ENCODE measurements around the gene TUBB1. TPM values are rescaled to one million over a fixed set of nuclear protein-coding genes. Genes with fewer than 3 reads are reported as not detected.

The TUBB1 gene
- total RNA-seq, 1 donor from 2014 or later: not detected

DNA sequence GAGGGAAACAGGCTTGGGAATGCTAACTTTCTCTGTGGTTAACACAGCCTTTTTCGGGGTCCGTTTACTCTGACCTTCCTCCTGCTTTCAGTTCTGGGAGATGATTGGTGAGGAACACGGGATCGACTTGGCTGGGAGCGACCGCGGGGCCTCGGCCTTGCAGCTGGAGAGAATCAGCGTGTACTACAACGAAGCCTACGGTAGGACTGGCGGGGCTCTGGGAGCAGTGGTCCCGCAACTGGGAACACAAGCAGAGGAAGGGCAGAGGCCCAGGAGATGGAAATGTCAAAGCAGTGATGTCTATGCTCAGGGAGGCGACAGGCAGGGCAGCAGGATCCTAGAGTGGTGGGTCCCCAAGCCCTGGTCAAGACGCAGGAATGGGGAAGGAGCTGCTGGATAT lies 3.5 kb downstream of the TUBB1 start:
- H3K4me3 Mint-ChIP-seq (ENCODE audit: unreplicated experiment): no peak overlapping the region
- H3K27ac Mint-ChIP-seq (ENCODE audit: unreplicated experiment): no peak overlapping the region
- peaks cover 1% of the 10 kb centered on the region for H3K27me3 Mint-ChIP-seq (ENCODE audit: unreplicated experiment)
- TF ChIP-seq, protein P1, sequence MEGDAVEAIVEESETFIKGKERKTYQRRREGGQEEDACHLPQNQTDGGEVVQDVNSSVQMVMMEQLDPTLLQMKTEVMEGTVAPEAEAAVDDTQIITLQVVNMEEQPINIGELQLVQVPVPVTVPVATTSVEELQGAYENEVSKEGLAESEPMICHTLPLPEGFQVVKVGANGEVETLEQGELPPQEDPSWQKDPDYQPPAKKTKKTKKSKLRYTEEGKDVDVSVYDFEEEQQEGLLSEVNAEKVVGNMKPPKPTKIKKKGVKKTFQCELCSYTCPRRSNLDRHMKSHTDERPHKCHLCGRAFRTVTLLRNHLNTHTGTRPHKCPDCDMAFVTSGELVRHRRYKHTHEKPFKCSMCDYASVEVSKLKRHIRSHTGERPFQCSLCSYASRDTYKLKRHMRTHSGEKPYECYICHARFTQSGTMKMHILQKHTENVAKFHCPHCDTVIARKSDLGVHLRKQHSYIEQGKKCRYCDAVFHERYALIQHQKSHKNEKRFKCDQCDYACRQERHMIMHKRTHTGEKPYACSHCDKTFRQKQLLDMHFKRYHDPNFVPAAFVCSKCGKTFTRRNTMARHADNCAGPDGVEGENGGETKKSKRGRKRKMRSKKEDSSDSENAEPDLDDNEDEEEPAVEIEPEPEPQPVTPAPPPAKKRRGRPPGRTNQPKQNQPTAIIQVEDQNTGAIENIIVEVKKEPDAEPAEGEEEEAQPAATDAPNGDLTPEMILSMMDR (IDR thresholded peaks at IDR 0.05; ENCODE audit: unreplicated experiment): no peak
- no peak for DNase-seq (ENCODE audit: low spot score)
- H3K9me3 Mint-ChIP-seq (ENCODE audit: unreplicated experiment): no peaks in the 10 kb centered on the region
- H3K36me3 Mint-ChIP-seq (ENCODE audit: low read depth, unreplicated experiment): peaks cover 35% of the 10 kb centered on the region
- H3K4me1 Mint-ChIP-seq (ENCODE audit: unreplicated experiment): peaks cover 14% of the 10 kb centered on the region

DNA sequence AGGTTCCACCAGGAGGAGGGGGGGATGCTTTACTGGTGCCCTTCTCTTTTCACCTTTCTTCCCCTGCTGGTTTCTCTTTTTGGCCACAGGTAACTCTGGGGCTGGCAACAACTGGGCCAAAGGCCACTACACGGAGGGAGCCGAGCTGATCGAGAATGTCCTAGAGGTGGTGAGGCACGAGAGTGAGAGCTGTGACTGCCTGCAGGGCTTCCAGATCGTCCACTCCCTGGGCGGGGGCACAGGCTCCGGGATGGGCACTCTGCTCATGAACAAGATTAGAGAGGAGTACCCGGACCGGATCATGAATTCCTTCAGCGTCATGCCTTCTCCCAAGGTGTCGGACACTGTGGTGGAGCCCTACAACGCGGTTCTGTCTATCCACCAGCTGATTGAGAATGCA lies 4.4 kb downstream of the TUBB1 start:
- peaks cover 1% of the 10 kb centered on the region for H3K27me3 Mint-ChIP-seq (ENCODE audit: unreplicated experiment)
- H3K36me3 Mint-ChIP-seq (ENCODE audit: low read depth, unreplicated experiment): peaks cover 40% of the 10 kb centered on the region
- TF ChIP-seq, protein P1 (IDR thresholded peaks at IDR 0.05; ENCODE audit: unreplicated experiment): no peak
- H3K4me1 Mint-ChIP-seq (ENCODE audit: unreplicated experiment): peaks cover 15% of the 10 kb centered on the region
- no peaks in the 10 kb centered on the region for H3K9me3 Mint-ChIP-seq (ENCODE audit: unreplicated experiment)
- DNase-seq (ENCODE audit: low spot score): no peak
- no peak overlapping the region for H3K27ac Mint-ChIP-seq (ENCODE audit: unreplicated experiment)
- no peak overlapping the region for H3K4me3 Mint-ChIP-seq (ENCODE audit: unreplicated experiment)

DNA sequence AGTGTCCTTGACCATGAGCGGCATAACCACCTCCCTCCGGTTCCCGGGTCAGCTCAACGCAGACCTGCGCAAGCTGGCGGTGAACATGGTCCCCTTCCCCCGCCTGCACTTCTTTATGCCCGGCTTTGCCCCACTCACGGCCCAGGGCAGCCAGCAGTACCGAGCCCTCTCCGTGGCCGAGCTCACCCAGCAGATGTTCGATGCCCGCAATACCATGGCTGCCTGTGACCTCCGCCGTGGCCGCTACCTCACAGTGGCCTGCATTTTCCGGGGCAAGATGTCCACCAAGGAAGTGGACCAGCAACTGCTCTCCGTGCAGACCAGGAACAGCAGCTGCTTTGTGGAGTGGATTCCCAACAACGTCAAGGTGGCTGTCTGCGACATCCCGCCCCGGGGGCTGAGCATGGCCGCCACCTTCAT lies 4.9 kb downstream of the TUBB1 start:
- DNase-seq (ENCODE audit: low spot score): no peak
- H3K4me3 Mint-ChIP-seq (ENCODE audit: unreplicated experiment): no peak overlapping the region
- peaks cover 40% of the 10 kb centered on the region for H3K36me3 Mint-ChIP-seq (ENCODE audit: low read depth, unreplicated experiment)
- no peaks in the 10 kb centered on the region for H3K9me3 Mint-ChIP-seq (ENCODE audit: unreplicated experiment)
- H3K27me3 Mint-ChIP-seq (ENCODE audit: unreplicated experiment): no peaks in the 10 kb centered on the region
- peaks cover 19% of the 10 kb centered on the region for H3K4me1 Mint-ChIP-seq (ENCODE audit: unreplicated experiment)
- TF ChIP-seq, protein P1 (IDR thresholded peaks at IDR 0.05; ENCODE audit: unreplicated experiment): no peak
- H3K27ac Mint-ChIP-seq (ENCODE audit: unreplicated experiment): no peak overlapping the region

DNA sequence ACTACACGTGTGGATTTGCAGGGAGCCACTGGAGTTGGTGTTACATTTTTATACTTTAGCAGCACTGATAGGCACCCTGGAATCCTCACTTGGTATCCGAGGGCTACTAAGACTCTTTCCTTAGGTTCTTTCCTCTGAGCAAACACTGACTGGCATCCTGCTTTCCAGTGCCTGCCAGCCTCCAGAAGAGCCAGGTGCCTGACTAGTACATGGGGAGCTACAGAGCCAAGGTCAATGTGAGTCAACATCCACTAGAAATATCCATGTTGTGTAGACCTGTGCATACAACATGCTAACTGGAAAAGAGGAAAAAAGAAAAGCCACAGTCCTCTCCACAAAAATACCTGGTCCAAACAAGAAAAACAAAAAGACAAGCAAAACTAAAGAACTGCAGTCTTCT lies 5.9 kb downstream of the TUBB1 start:
- H3K27me3 Mint-ChIP-seq (ENCODE audit: unreplicated experiment): no peaks in the 10 kb centered on the region
- peaks cover 26% of the 10 kb centered on the region for H3K4me1 Mint-ChIP-seq (ENCODE audit: unreplicated experiment)
- H3K4me3 Mint-ChIP-seq (ENCODE audit: unreplicated experiment): no peak overlapping the region
- H3K27ac Mint-ChIP-seq (ENCODE audit: unreplicated experiment): no peak overlapping the region
- TF ChIP-seq, protein P1 (IDR thresholded peaks at IDR 0.05; ENCODE audit: unreplicated experiment): no peak
- no peak for DNase-seq (ENCODE audit: low spot score)
- no peaks in the 10 kb centered on the region for H3K9me3 Mint-ChIP-seq (ENCODE audit: unreplicated experiment)
- H3K36me3 Mint-ChIP-seq (ENCODE audit: low read depth, unreplicated experiment): peaks cover 48% of the 10 kb centered on the region

DNA sequence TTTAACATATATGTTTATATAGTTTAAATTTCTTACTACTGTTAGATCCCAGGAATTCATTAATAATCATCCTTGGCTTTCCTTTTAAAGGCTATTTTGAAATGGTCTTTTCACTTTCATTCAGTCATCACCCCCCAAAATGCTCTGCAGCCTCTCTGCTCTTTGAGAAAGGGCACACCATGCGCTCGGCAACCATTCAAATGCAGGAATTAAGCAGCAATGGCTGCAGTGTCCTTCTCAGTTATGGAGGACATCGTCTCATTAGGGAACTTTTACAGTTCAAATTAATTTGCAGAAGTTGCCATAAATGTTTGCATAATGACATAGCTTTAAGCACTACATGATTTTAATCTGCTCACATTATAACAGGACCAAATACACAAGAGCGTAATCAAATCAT lies 6.3 kb downstream of the TUBB1 start:
- Mint-ChIP-seq H3K36me3 (ENCODE audit: low read depth, unreplicated experiment) (peaks cover 52% of the 10 kb centered on the region), H3K27me3 (ENCODE audit: unreplicated experiment) (no peaks in the 10 kb centered on the region), H3K4me1 (ENCODE audit: unreplicated experiment) (peaks cover 29% of the 10 kb centered on the region), H3K9me3 (ENCODE audit: unreplicated experiment) (no peaks in the 10 kb centered on the region), H3K27ac (ENCODE audit: unreplicated experiment) (no peak overlapping the region), H3K4me3 (ENCODE audit: unreplicated experiment) (peak overlapping the region; percentile 19)
- TF ChIP-seq, protein P1 (IDR thresholded peaks at IDR 0.05; ENCODE audit: unreplicated experiment): no peak
- no peak for DNase-seq (ENCODE audit: low spot score)

Measured in endothelial cell (in vitro differentiated cells).